ENCODE results near the gene MPO. TPM values are rescaled to one million over a fixed set of nuclear protein-coding genes. Genes with fewer than 3 reads are reported as not detected.

MPO gene
- total and polyA plus RNA-seq, 2 donors (not counting 1 experiment from before 2014, with no cell fraction given), result 0.07 TPM; not detected in 1

GRCh38 chr17:58303971-58304749, 23.4 kb upstream of the MPO start:
- CTCF ChIA-PET, result interaction anchor here (0.6 to 4.8 kb wide), 23 partner anchors 11 to 741 kb away, joined by 3 to 59 read pairs (median 4); partner anchors contain the start of genes HSF5, RNF43 and TSPOAP1
- WGBS (ENCODE audit: insufficient coverage), result 50% methylated on average over 6 of the region's 10 CpGs
- POLR2A ChIA-PET, result interaction anchor here (0.5 to 1.2 kb wide), 3 partner anchors 28 to 143 kb away, joined by 3 to 4 read pairs (median 3); no protein-coding TSS in a partner anchor

More at GRCh38 chr17:58303971-58304749, 23.4 kb upstream of the MPO start:
- no peak overlapping the region for H3K9ac ChIP-seq (ENCODE audit: low read length)
- DNase-seq (peak; percentile 70), ATAC-seq (ENCODE audit: low read depth) (peak; percentile 91)
- Mint-ChIP-seq H3K27ac (peak overlapping the region; percentile 72), H3K4me1 (peaks cover 11% of the 10 kb centered on the region), H3K27me3 (no peaks in the 10 kb centered on the region), H3K4me3 (no peak overlapping the region), H3K9me3 (ENCODE audit: insufficient read depth) (no peaks in the 10 kb centered on the region)
- peaks cover 3 to 14% of the 10 kb centered on the region in 2 donors for H3K4me1 ChIP-seq (ENCODE audit: control insufficient read depth in 2 of 2, insufficient read depth in 2 of 2, low read length in 2 of 2)
- H3K9me3 ChIP-seq (ENCODE audit: control extremely low read depth in 1 of 3, control insufficient read depth in 2 of 3, insufficient read depth in 1 of 3, low read length in 2 of 3), result no peaks in the 10 kb centered on the region
- no peak for TF ChIP-seq EZH2 (IDR thresholded peaks at IDR 0.05; ENCODE audit: borderline replicate concordance, insufficient read depth, low read depth, low read length, poor library complexity, severe bottlenecking)
- peak; percentile 81 for TF ChIP-seq CTCF (IDR thresholded peaks at IDR 0.05)
- H4K20me1 ChIP-seq (ENCODE audit: control insufficient read depth, insufficient read depth, low read length, poor library complexity, severe bottlenecking), result no peaks in the 10 kb centered on the region
- H3K27ac ChIP-seq (ENCODE audit: low read length in 2 of 2), result no peak overlapping the region
- H3K4me3 ChIP-seq (ENCODE audit: control extremely low read depth in 1 of 5, extremely low read depth in 1 of 5, insufficient read depth in 1 of 5, low read depth in 2 of 5, low read length in 4 of 5), result no peak overlapping the region
- H2AFZ ChIP-seq (ENCODE audit: insufficient read depth, low read depth, low read length, poor library complexity, severe bottlenecking), result peak overlapping the region; percentile 32
- no peak overlapping the region for H3K4me2 ChIP-seq (replicated peaks; ENCODE audit: low read depth, low read length, poor library complexity, severe bottlenecking)
- no peaks in the 10 kb centered on the region for H3K36me3 ChIP-seq (replicated peaks in 1 of 2; ENCODE audit: control extremely low read depth in 1 of 2, control insufficient read depth in 1 of 2, extremely low read depth in 1 of 2, insufficient read depth in 2 of 2, low read length in 1 of 2)
- no peaks in the 10 kb centered on the region for H3K79me2 ChIP-seq (ENCODE audit: control insufficient read depth, insufficient read depth, low read length)
- intact Hi-C loops (cut with micrococcal nuclease), result loop anchor here (1.0 kb wide), 1 partner anchor 143 kb away; no protein-coding TSS in a partner anchor
- H3K27me3 ChIP-seq (replicated peaks in 1 of 4; ENCODE audit: control extremely low read depth in 1 of 4, control insufficient read depth in 3 of 4, insufficient read depth in 4 of 4, low read length in 3 of 4), result no peaks in the 10 kb centered on the region
